T-cell (primary cell): ENCODE measurements around the gene FXYD6. TPM values are rescaled to one million over a fixed set of nuclear protein-coding genes. Genes with fewer than 3 reads are reported as not detected.

Experiments used
- ATAC-seq, 4 experiments: fragments of 200-7000 bp in 3 of 4; fragments of 150-1000 bp in 1 of 4; cut with Tn5 transposase; replicated peaks in 1 of 4; 1 replicate in 3 of 4; 2 replicates in 1 of 4; pipeline ENCODE4 v1.10.0; 2021; ENCODE audit warnings: moderate library complexity in 3 of 4, mild to moderate bottlenecking in 2 of 4, moderate number of reproducible peaks in 1 of 4
- CTCF ChIA-PET, 2 donors: fragments of 300-600 bp; sonication (Branson Sonifier 250); formaldehyde crosslinking; loops; one replicate each; lab custom pipeline; 2022; ENCODE audit warnings: antibody characterized with exemption in 2 of 2; lab: Charles Lee
- POLR2A ChIA-PET, 2 donors: fragments of 300-600 bp; sonication (Branson Sonifier 250); formaldehyde crosslinking; loops; one replicate each; lab custom pipeline; 2022; ENCODE audit warnings: antibody characterized with exemption in 2 of 2; lab: Charles Lee
- DNase-seq, 35 experiments: peaks; one replicate each; pipeline versions ENCODE4 v3.0.0 to v3.0.0-alpha.2; 2013 to 2023
- H3K27ac ChIP-seq: one replicate; pipeline ENCODE4 v1.5.1; 2013; ENCODE audit warnings: low read length
- H3K27me3 ChIP-seq, 2 experiments: replicated peaks in 1 of 2; 1 replicate in 1 of 2; 2 replicates in 1 of 2; pipeline versions ENCODE4 v1.6.1 to v1.7.0; 2013; ENCODE audit warnings: low read length in 1 of 2, mixed read lengths in 1 of 2; ENCODE audit not compliant: control insufficient read depth in 2 of 2, insufficient read depth in 2 of 2; ENCODE audit errors: extremely low read depth in 1 of 2
- H3K36me3 ChIP-seq, 2 donors: 1 replicate in 1 of 2; 2 replicates in 1 of 2; pipeline versions ENCODE4 v1.6.1 to v1.7.0; 2013; ENCODE audit warnings: low read length in 1 of 2; ENCODE audit not compliant: control insufficient read depth in 2 of 2, insufficient read depth in 1 of 2; ENCODE audit errors: extremely low read depth in 1 of 2
- H3K4me1 ChIP-seq, 2 experiments: 1 replicate in 1 of 2; 2 replicates in 1 of 2; pipeline versions ENCODE4 v1.6.1 to v1.7.0; 2013; ENCODE audit warnings: low read length in 2 of 2, mixed read lengths in 1 of 2; ENCODE audit not compliant: insufficient read depth in 2 of 2, control insufficient read depth in 1 of 2; ENCODE audit errors: extremely low read depth in 1 of 2
- H3K4me3 ChIP-seq, 2 donors: 1 replicate in 1 of 2; 2 replicates in 1 of 2; pipeline versions ENCODE4 v1.5.1 to v1.7.0; 2013; ENCODE audit warnings: mild to moderate bottlenecking in 2 of 2, low read length in 1 of 2, moderate library complexity in 1 of 2; ENCODE audit not compliant: control insufficient read depth in 1 of 2; ENCODE audit errors: extremely low read depth in 1 of 2
- H3K9me3 ChIP-seq: 2 replicates; pipeline ENCODE4 v1.7.0; 2013
- H3K27ac Mint-ChIP-seq, 2 donors: one replicate each; pipeline ENCODE4 v1.8.0; 2020 to 2021; ENCODE audit warnings: mild to moderate bottlenecking in 2 of 2, mixed read lengths in 2 of 2
- H3K27me3 Mint-ChIP-seq, 2 donors: one replicate each; pipeline ENCODE4 v1.8.0; 2021 to 2022; ENCODE audit warnings: mixed read lengths in 2 of 2
- H3K36me3 Mint-ChIP-seq: one replicate; pipeline ENCODE4 v1.8.0; 2021; ENCODE audit warnings: mixed read lengths
- H3K4me1 Mint-ChIP-seq, 3 donors: one replicate each; pipeline ENCODE4 v1.8.0; 2020 to 2022; ENCODE audit warnings: mixed read lengths in 3 of 3, mild to moderate bottlenecking in 1 of 3
- H3K4me3 Mint-ChIP-seq, 3 donors: one replicate each; pipeline ENCODE4 v1.8.0; 2020 to 2022; ENCODE audit warnings: mild to moderate bottlenecking in 3 of 3, mixed read lengths in 3 of 3, moderate library complexity in 3 of 3
- H3K9me3 Mint-ChIP-seq, 3 donors: one replicate each; pipeline ENCODE4 v1.8.0; 2020 to 2022; ENCODE audit warnings: mixed read lengths in 3 of 3
- WGBS: methylation state at CpG from one replicate; pipeline ENCODE4 v1.1.5; 2013; ENCODE audit warnings: missing lambda C conversion rate; ENCODE audit not compliant: insufficient coverage; 5-methylcytosine and 5-hydroxymethylcytosine counted together
- total RNA-seq, 35 experiments: library from RNA in 6 of 35; stranded (reverse) in 6 of 35; fragments of 120-200 nt in 1 of 35; gene quantifications; one replicate each; pipeline versions ENCODE4 v1.2.1 to v1.2.4 and lab custom pipeline; 2013 to 2026

Gene FXYD6
- total RNA-seq, 5 donors from 2014 or later (not counting 1 experiment from before 2014, with no cell fraction given) = 0.38 to 0.73 (median 0.53) TPM; not detected in 2

DNA sequence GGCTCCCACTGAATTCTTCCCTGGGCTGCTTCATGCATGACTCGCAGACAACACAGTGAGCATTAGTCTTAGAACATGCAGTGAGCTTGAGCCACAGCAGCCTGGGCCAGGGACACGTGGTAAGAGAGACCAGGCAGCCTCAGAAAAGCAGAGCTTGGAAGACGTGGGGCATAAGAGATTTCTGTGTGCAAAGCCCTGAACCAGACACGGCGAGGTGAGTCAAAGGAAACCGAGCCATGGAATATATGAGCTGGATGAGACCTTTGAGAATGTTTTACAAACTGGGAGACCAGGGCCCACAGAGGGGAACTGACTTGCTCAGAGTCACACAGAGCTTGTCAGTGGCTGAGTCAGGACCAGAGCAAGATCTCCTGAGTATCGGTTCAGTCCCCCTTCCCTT is 8.5 kb upstream of the FXYD6 start:
- H3K27me3 ChIP-seq = peaks cover 0 to 23% of the 10 kb centered on the region in 2 experiments
- CTCF ChIA-PET = interaction anchor here (0.6 to 1.4 kb wide), 2 partner anchors 62 to 79 kb away, joined by 3 to 4 read pairs; no protein-coding TSS in a partner anchor
- POLR2A ChIA-PET = no interaction called here
- peaks cover 14 to 20% of the 10 kb centered on the region in 2 donors for H3K27me3 Mint-ChIP-seq
- 48% methylated on average over 3 of the region's 7 CpGs for WGBS
- H3K4me1 ChIP-seq = no peaks in the 10 kb centered on the region
- H3K4me3 Mint-ChIP-seq = no peak overlapping the region
- H3K4me3 ChIP-seq = no peak overlapping the region
- ATAC-seq (no peak), DNase-seq (no peak)
- no peaks in the 10 kb centered on the region for H3K36me3 ChIP-seq
- no peak overlapping the region for H3K27ac Mint-ChIP-seq
- H3K4me1 Mint-ChIP-seq = no peaks in the 10 kb centered on the region
- H3K27ac ChIP-seq = no peak overlapping the region
- H3K9me3 ChIP-seq = no peaks in the 10 kb centered on the region
- H3K36me3 Mint-ChIP-seq = peaks cover 3% of the 10 kb centered on the region
- peaks cover 0 to 7% (median 0%) of the 10 kb centered on the region in 3 donors for H3K9me3 Mint-ChIP-seq

DNA sequence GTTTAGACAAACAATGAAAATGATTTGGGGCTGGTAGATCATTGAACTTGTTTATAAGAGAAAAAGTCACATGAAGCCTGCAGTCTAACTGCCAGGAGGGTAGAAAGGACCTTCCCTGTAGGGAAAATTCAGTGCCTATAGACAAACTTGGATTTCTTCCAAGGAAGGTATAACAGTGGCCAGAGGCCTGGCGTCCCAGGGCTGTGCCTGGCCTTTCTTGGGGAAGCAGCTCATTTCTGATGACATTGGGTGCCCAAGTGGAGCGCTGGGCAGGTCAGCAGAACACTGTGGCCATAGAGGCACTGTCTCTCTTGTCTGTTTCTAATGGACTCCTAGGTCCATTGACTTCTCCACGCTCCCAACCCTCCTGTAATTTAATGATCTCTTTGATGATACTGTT is 6.6 kb upstream of the FXYD6 start:
- Mint-ChIP-seq H3K27me3 (peaks cover 26 to 34% of the 10 kb centered on the region in 2 donors), H3K4me1 (no peaks in the 10 kb centered on the region), H3K4me3 (no peak overlapping the region), H3K9me3 (no peaks in the 10 kb centered on the region), H3K27ac (no peak overlapping the region), H3K36me3 (no peaks in the 10 kb centered on the region)
- Histone ChIP-seq H3K36me3 (no peaks in the 10 kb centered on the region), H3K9me3 (no peaks in the 10 kb centered on the region), H3K27me3 (peaks cover 0 to 35% of the 10 kb centered on the region in 2 experiments), H3K4me3 (no peak overlapping the region), H3K4me1 (no peaks in the 10 kb centered on the region), H3K27ac (no peak overlapping the region)
- ChIA-PET POLR2A (no interaction called here), CTCF (no interaction called here)
- WGBS = 78% methylated on average over 2 of the region's 3 CpGs
- no peak for ATAC-seq
- DNase-seq = no peak

DNA sequence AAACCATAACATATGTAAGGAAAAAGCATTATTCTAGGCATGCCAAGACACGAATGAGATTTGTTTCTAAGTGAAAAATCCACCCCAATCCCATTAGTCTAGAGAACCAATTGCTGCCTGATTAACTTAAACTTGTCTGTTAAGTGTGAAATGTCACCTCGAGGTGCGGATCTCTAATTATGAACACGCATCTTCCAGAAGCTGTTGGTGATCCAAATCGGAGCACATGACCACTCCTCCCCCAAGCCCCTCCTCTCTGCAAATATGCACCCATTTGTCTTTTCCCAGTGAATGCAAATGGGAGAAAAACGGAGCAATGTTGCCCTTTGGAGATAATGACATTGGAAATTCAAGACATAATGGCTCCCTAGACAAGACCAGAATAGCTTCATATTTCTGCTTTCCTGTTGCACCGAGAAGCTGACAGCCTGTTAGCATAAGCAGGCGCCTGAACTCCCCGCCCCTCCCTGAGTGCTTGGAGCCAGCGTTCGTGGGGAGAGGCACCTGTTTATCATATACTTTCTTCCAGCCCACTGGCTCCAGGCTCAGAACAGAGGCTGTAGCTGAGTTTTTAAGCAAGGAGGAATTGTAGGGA is 6.0 kb upstream of the FXYD6 start:
- no peaks in the 10 kb centered on the region for H3K9me3 Mint-ChIP-seq
- peaks cover 29 to 37% of the 10 kb centered on the region in 2 donors for H3K27me3 Mint-ChIP-seq
- Histone ChIP-seq H3K4me1 (no peaks in the 10 kb centered on the region), H3K9me3 (no peaks in the 10 kb centered on the region), H3K27ac (no peak overlapping the region), H3K4me3 (no peak overlapping the region), H3K36me3 (no peaks in the 10 kb centered on the region), H3K27me3 (peaks cover 0 to 34% of the 10 kb centered on the region in 2 experiments)
- 63% methylated on average over 4 of the region's 11 CpGs for WGBS
- ChIA-PET CTCF (no interaction called here), POLR2A (no interaction called here)
- no peaks in the 10 kb centered on the region for H3K36me3 Mint-ChIP-seq
- no peak overlapping the region for H3K27ac Mint-ChIP-seq
- ATAC-seq (no peak), DNase-seq (no peak)
- no peaks in the 10 kb centered on the region for H3K4me1 Mint-ChIP-seq
- H3K4me3 Mint-ChIP-seq = no peak overlapping the region

DNA sequence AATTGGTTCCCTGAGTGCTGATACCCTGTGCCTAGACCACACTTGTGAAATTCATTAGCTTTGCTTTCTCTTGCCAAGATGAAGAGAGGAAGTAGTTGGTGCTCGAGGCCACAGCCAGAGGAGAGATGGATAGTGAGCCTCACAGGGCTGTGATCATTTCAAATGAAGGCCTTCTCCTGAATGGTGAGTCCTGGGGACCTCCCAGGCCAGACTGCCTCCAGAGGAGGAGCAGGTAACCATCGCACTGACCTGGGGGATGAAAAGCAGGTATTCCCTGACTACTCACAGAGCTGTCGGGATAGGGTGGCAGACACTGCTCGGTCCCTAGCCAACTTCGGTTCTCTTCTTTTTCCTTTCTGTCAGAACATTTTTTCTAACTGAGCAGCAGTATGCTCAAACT is 4.8 kb upstream of the FXYD6 start:
- CTCF ChIA-PET = no interaction called here

DNA sequence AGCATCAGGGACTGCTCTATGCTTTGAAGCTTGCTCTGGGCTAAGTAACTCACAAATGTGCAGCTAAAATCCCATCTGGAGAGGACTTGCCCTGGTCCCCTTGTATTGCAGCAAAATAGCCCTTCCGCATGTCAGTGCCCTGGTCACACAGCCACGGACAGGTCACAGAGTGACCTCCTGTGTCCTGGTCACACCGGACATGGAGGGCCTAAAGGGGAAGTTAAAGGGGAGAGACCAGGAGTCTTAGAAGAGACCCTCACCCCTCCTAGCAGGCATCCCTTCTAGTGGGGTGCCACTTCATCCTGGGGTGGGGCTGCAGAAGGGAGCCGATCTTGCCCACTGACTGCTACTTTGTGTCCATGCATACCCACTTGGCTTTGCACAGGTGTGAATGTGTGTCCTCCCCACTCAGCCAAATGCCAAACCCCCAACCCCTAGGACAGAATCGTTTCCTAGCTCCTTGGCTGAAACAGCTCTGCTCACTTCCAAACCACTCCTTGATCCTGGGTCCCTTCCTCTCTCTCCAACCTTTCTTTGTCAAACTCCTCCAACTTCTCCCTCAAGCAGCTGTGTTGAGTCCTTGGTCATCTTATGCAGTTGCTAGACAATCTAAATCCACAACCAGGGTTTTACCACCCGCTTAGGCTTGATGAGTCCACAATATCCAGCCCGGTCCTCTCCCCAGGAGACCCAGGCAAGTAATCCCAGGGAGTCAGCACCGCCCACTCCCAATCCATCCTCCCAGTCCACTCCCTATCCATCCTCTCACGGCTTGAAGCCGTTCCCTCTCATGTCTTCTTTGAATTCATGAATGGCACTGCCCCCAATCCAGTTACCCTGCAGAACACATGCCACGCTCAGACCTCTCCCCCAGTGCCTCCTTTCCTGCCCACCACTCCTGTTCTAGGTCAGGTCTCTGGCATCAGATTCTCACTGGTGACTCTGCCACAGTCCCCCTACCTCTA is 3.3 kb upstream of the FXYD6 start:
- H3K27ac ChIP-seq = no peak overlapping the region
- WGBS = 76% methylated on average over 9 of the region's 11 CpGs
- no peaks in the 10 kb centered on the region for H3K36me3 ChIP-seq
- H3K9me3 Mint-ChIP-seq = no peaks in the 10 kb centered on the region
- H3K36me3 Mint-ChIP-seq = no peaks in the 10 kb centered on the region
- H3K4me1 ChIP-seq = peaks cover 8 to 22% of the 10 kb centered on the region in 2 experiments
- no peak overlapping the region for H3K4me3 Mint-ChIP-seq
- ATAC-seq (no peak), DNase-seq (no peak)
- H3K4me3 ChIP-seq = no peak overlapping the region
- H3K27me3 ChIP-seq = peaks cover 0 to 55% of the 10 kb centered on the region in 2 experiments
- H3K4me1 Mint-ChIP-seq = peaks cover 21 to 23% (median 22%) of the 10 kb centered on the region in 3 donors
- peaks cover 51 to 60% of the 10 kb centered on the region in 2 donors for H3K27me3 Mint-ChIP-seq
- ChIA-PET CTCF (no interaction called here), POLR2A (no interaction called here)
- H3K27ac Mint-ChIP-seq = no peak overlapping the region
- no peaks in the 10 kb centered on the region for H3K9me3 ChIP-seq

More for the DNA sequence above, 4.8 kb upstream of the FXYD6 start:
- Mint-ChIP-seq H3K9me3 (no peaks in the 10 kb centered on the region), H3K27me3 (peaks cover 37 to 46% of the 10 kb centered on the region in 2 donors), H3K4me3 (no peak overlapping the region), H3K4me1 (peaks cover 7 to 9% (median 8%) of the 10 kb centered on the region in 3 donors), H3K27ac (no peak overlapping the region), H3K36me3 (no peaks in the 10 kb centered on the region)
- no peaks in the 10 kb centered on the region for H3K9me3 ChIP-seq
- H3K4me3 ChIP-seq = no peak overlapping the region
- no peaks in the 10 kb centered on the region for H3K36me3 ChIP-seq
- DNase-seq (no peak), ATAC-seq (no peak)
- H3K4me1 ChIP-seq = peaks cover under 1 to 8% of the 10 kb centered on the region in 2 experiments
- peaks cover 0 to 46% of the 10 kb centered on the region in 2 experiments for H3K27me3 ChIP-seq
- 96% methylated on average over 4 of the region's 5 CpGs for WGBS
- H3K27ac ChIP-seq = no peak overlapping the region
- POLR2A ChIA-PET = no interaction called here

DNA sequence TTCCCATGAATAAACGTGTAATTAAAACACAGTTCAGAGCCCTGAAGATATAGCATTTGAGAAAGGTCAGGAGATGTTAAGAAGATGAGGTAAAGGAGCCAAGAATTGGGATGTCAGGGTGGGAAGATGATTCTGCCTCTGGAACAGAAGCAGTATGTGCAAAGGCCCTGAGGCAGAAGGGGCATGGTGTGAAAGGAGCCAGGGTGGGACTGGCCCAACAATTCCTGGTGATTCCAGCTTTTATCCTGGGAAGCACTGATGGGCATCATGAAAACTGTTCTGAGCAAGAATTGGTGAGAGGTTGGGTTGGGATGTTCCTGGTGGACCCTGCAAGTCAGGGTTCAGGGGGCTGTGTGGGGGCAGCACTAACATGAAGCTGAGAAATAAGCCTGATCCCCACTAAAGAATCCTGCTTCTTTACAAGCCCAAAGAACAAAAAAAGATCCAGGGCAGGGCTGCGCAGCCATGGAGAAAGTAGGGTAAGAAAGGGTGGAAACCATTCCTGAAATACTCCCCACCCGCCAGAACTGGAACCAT is 2.5 kb upstream of the FXYD6 start:
- peaks cover 0 to 63% of the 10 kb centered on the region in 2 experiments for H3K27me3 ChIP-seq
- Mint-ChIP-seq H3K27me3 (peaks cover 54 to 66% of the 10 kb centered on the region in 2 donors), H3K27ac (no peak overlapping the region), H3K9me3 (no peaks in the 10 kb centered on the region), H3K36me3 (no peaks in the 10 kb centered on the region), H3K4me1 (peaks cover 23 to 28% (median 28%) of the 10 kb centered on the region in 3 donors), H3K4me3 (no peak overlapping the region)
- no peak overlapping the region for H3K27ac ChIP-seq
- H3K4me1 ChIP-seq = peaks cover 8 to 30% of the 10 kb centered on the region in 2 experiments
- WGBS = 75% methylated on average over 1 of the region's 3 CpGs
- no peak overlapping the region for H3K4me3 ChIP-seq
- no peaks in the 10 kb centered on the region for H3K9me3 ChIP-seq
- ChIA-PET CTCF (no interaction called here), POLR2A (interaction anchor here in 1 of 2 donors (0.6 kb wide), 1 partner anchor 25 kb away, joined by 5 read pairs; no protein-coding TSS in a partner anchor)
- no peaks in the 10 kb centered on the region for H3K36me3 ChIP-seq
- DNase-seq (no peak), ATAC-seq (no peak)
